Hepatocyte (in vitro differentiated cells): ENCODE results near the gene UFSP2.

Experiments
- CTCF ChIP-seq: fragments of 200-600 bp; sonication (generic); IDR thresholded peaks from 2 replicates; pipeline ENCODE4 v1.5.1; 2016; ENCODE audit warnings: antibody characterized with exemption, mild to moderate bottlenecking; ENCODE audit not compliant: poor library complexity
- EZH2 ChIP-seq: fragments of 200-600 bp; sonication (generic); IDR thresholded peaks from 2 replicates; pipeline ENCODE4 v1.6.1; 2016; ENCODE audit warnings: antibody characterized with exemption, mild to moderate bottlenecking, borderline replicate concordance
- EZH2phosphoT487 ChIP-seq: fragments of 200-600 bp; sonication (generic); IDR thresholded peaks from one replicate; pipeline ENCODE4 v1.6.1; 2018; ENCODE audit warnings: antibody characterized with exemption, mild to moderate bottlenecking, low read depth, moderate library complexity; ENCODE audit not compliant: unreplicated experiment, severe bottlenecking

GRCh38 chr4:185374573-185374972 is 51.2 kb downstream of the UFSP2 start:
- TF ChIP-seq CTCF (no peak), EZH2 (no peak), EZH2phosphoT487 (no peak)
